K562 (cell line): ENCODE data around the gene EPB41L4B. TPM values are rescaled to one million over a fixed set of nuclear protein-coding genes. Genes with fewer than 3 reads are reported as not detected.

ENCODE experiments used
- CCNT2 ChIP-seq: IDR thresholded peaks from 2 replicates; pipeline ENCODE4 v1.6.1; 2011; ENCODE audit warnings: borderline replicate concordance, low read depth, mild to moderate bottlenecking, moderate library complexity, mixed read lengths, low read length; ENCODE audit not compliant: insufficient read length; ENCODE audit errors: extremely low read depth
- CREB1 ChIP-seq, 2 experiments: sonication (generic) in 1 of 2; formaldehyde crosslinking in 1 of 2; IDR thresholded peaks; 2 replicates each; pipeline versions ENCODE4 v1.6.1 to v1.8.0; 2012 to 2022; ENCODE audit warnings: inconsistent platforms in 1 of 2, mild to moderate bottlenecking in 1 of 2, missing genetic modification reagents in 1 of 2, moderate library complexity in 1 of 2
- EP300 ChIP-seq: IDR thresholded peaks from 2 replicates; pipeline ENCODE4 v1.6.1; 2012; ENCODE audit warnings: low read length, improper control_type of control experiment
- GATA2 ChIP-seq: sonication (generic); formaldehyde crosslinking; IDR thresholded peaks from 2 replicates; pipeline ENCODE4 v1.4.0; 2020; ENCODE audit warnings: mild to moderate bottlenecking, missing genetic modification reagents
- HNRNPL ChIP-seq: fragments of 200-400 bp; formaldehyde crosslinking; IDR thresholded peaks from 2 replicates; pipeline ENCODE4 v1.6.1; 2017; ENCODE audit warnings: low read depth, mild to moderate bottlenecking, low read length
- KLF16 ChIP-seq: IDR thresholded peaks from 2 replicates; pipeline ENCODE4 v1.6.1; 2016; ENCODE audit warnings: antibody characterized with exemption
- MEIS2 ChIP-seq: fragments of 450-650 bp; IDR thresholded peaks from 2 replicates; pipeline ENCODE4 v1.6.1; 2014; ENCODE audit warnings: mild to moderate bottlenecking; ENCODE audit not compliant: partially characterized antibody
- MTA1 ChIP-seq: fragments of 450-650 bp; IDR thresholded peaks from 2 replicates; pipeline ENCODE4 v1.6.1; 2017; ENCODE audit warnings: borderline replicate concordance
- POLR3A ChIP-seq: IDR thresholded peaks from 2 replicates; pipeline ENCODE4 v1.6.1; 2011; ENCODE audit warnings: borderline replicate concordance, mild to moderate bottlenecking, moderate library complexity; ENCODE audit not compliant: insufficient read length, insufficient read depth; ENCODE audit errors: extremely low read depth
- SMARCA4 ChIP-seq: fragments of 450-650 bp; IDR thresholded peaks from 2 replicates; pipeline ENCODE4 v1.6.1; 2016
- ZNF584 ChIP-seq: fragments of 200-800 bp; sonication (Bioruptor generic); IDR thresholded peaks from 2 replicates; pipeline ENCODE4 v1.6.1; 2016; ENCODE audit warnings: low read depth, mild to moderate bottlenecking, missing genetic modification characterization, missing compliant biosample characterization
- ZSCAN32 ChIP-seq: fragments of 450-650 bp; formaldehyde crosslinking; IDR thresholded peaks from 2 replicates; pipeline ENCODE4 v1.4.0; 2020; ENCODE audit warnings: mild to moderate bottlenecking, moderate library complexity
- polyA plus RNA-seq, 8 experiments: library from polyadenylated mRNA; depleted of rRNA in 4 of 8; stranded (reverse) in 5 of 8; unstranded in 3 of 8; fragments of >200 nt; fragmentation: Nextera tagmentation in 2 of 8; fragmentation: Illumina TruSeq in 1 of 8; extraction: Ambion mirVana in 2 of 8; extraction: Trizol in 1 of 8; gene quantifications; 2 replicates each; pipeline versions ENCODE4 v1.2.1 to v1.2.3, GENCODE V29; 2011 to 2014; ENCODE audit warnings: inconsistent platforms in 1 of 8, missing spikeins in 1 of 8
- total RNA-seq, 7 experiments: library from RNA; depleted of rRNA in 6 of 7; stranded (reverse); fragments of >200 nt in 6 of 7; fragmentation: Illumina TruSeq in 2 of 7; extraction: Trizol in 2 of 7; gene quantifications; 2 replicates each; pipeline versions ENCODE4 v1.2.1 to v1.2.3, GENCODE V29; 2011 to 2021; ENCODE audit warnings: low replicate concordance in 1 of 7
- TF ChIP-seq, protein P1 (sequence below): sonication (generic); IDR thresholded peaks from 2 replicates; pipeline ENCODE4 v1.6.1; 2016

Gene EPB41L4B
- total and polyA plus RNA-seq, 9 of the 15 experiments (the other 6 are each of a cell fraction or from before 2014, with no cell fraction given): 0.09 to 0.38 (median 0.21) TPM

DNA sequence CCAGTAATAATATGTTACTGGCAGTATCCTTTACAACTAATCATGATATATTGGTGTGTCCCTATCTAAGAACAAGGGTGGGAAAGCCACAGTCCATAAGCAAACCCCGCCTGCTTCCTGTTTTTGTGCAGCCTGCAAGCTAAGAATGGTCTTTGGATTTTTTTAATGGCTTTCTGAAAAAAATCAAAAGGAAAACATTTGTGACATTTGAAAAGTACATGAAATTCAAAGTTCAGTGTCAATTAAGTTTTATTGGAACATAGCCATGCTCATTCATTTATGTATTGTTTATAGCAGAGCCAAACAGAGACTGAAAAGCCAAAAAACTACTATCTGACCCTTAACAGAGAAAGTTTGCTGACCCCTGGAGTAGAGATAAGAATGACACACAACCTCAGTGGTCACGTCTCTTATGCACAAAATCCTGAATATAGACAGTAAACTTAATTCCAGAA is 188.3 kb downstream of the EPB41L4B start (continued):
- TF ChIP-seq MEIS2 (peak; percentile 63), EP300 (peak; percentile 80), CREB1 (IDR thresholded peaks at IDR 0.05) (peak; percentile 51; the same call in 1 of the 2 replicates), CREB1 (CRISPR knock-in tag; IDR thresholded peaks at IDR 0.05) (no peak), SMARCA4 (peak; percentile 90), MTA1 (peak; percentile 26; the same call in 1 of the 2 replicates), HNRNPL (no peak), KLF16 (peak; percentile 64; the same call in 1 of the 2 replicates), ZNF584 (0 out of 2 replicates have a peak, but pooled peaks have one; percentile 38), GATA2 (CRISPR knock-in tag) (0 out of 2 replicates have a peak, but pooled peaks have one; percentile 14), ZSCAN32 (CRISPR knock-in tag) (no peak), POLR3A (no peak), CCNT2 (peak; percentile 56)
- TF ChIP-seq, protein P1, sequence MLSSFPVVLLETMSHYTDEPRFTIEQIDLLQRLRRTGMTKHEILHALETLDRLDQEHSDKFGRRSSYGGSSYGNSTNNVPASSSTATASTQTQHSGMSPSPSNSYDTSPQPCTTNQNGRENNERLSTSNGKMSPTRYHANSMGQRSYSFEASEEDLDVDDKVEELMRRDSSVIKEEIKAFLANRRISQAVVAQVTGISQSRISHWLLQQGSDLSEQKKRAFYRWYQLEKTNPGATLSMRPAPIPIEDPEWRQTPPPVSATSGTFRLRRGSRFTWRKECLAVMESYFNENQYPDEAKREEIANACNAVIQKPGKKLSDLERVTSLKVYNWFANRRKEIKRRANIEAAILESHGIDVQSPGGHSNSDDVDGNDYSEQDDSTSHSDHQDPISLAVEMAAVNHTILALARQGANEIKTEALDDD: peak; percentile 61; the same call in 1 of the 2 replicates
